GM12864 (cell line): ENCODE measurements around the gene NETO2.

Experiments used
- DNase-seq: peaks from one replicate; pipeline ENCODE4 v3.0.0-alpha.2; 2011; ENCODE audit warnings: low read depth
- H3K4me3 ChIP-seq: 2 replicates; pipeline ENCODE4 v1.5.1; 2011; ENCODE audit warnings: mild to moderate bottlenecking, low read depth, low read length, control low read depth
- CTCF ChIP-seq: IDR thresholded peaks from 2 replicates; pipeline ENCODE4 v1.5.1; 2011; ENCODE audit warnings: low read depth, mild to moderate bottlenecking, moderate library complexity, low read length, control low read depth, inconsistent platforms; ENCODE audit errors: missing control alignments

NETO2 gene

GRCh38 chr16:47072158-47072557, 71.6 kb downstream of the NETO2 start:
- no peak for TF ChIP-seq CTCF
- no peak overlapping the region for H3K4me3 ChIP-seq
- no peak for DNase-seq

- no peak overlapping the region for H3K4me3 ChIP-seq
- TF ChIP-seq CTCF, result no peak
- no peak for DNase-seq
Observed at GRCh38 chr16:47069841-47070584, 73.7 kb downstream of the NETO2 start.

GRCh38 chr16:47069313-47069712, 74.4 kb downstream of the NETO2 start:
- TF ChIP-seq CTCF, result no peak
- H3K4me3 ChIP-seq, result no peak overlapping the region
- no peak for DNase-seq

GRCh38 chr16:47067203-47067602, 76.5 kb downstream of the NETO2 start:
- no peak overlapping the region for H3K4me3 ChIP-seq
- no peak for DNase-seq
- no peak for TF ChIP-seq CTCF

GRCh38 chr16:47065766-47066688, 77.7 kb downstream of the NETO2 start:
- no peak overlapping the region for H3K4me3 ChIP-seq
- TF ChIP-seq CTCF, result no peak
- DNase-seq, result no peak

- no peak overlapping the region for H3K4me3 ChIP-seq
- DNase-seq, result no peak
- TF ChIP-seq CTCF, result no peak
Observed at GRCh38 chr16:47064775-47065174, 79.0 kb downstream of the NETO2 start.
